SKM-1 (cell line): ENCODE measurements around the gene SPOCD1.

ENCODE experiments used
- DNase-seq: peaks from one replicate; lab custom pipeline; 2025; ENCODE audit not compliant: unreplicated experiment; lab: John Stamatoyannopoulos, UW

The SPOCD1 gene

DNA sequence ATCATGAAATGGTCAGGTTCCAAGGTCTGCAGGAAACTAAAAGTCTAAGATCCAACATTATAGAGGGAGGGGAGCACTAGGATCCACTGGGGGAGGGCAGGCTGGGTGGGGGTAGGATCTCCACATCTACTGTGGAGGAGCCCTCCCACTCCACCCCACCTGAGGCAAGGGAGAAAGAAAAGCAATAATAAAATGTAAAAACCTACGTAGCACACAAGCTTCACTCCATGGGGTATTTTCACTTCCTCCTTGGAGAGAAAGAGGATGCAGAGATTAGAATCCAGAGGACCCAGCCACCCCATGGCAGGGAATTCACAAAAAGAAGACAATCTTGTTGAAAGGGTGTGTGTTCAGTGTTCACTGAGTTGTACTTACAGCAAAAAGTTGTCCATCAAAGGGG lies 14.4 kb downstream of the SPOCD1 start:
- DNase-seq, result no peak

DNA sequence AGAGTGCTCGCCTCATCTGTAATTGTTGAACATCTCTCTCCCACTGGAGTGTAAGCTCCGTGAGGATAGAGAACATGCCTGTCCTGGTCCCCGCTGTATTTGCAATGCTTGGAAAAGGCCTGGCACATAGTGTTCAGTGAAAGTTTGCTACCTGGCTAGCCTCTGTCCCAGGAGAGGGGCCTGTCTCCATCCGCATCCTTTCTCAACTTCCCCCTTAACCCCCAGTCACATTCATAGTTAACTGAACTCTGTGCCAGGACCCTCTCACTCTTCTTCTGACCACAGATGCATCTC lies 15.2 kb downstream of the SPOCD1 start:
- no peak for DNase-seq

DNA sequence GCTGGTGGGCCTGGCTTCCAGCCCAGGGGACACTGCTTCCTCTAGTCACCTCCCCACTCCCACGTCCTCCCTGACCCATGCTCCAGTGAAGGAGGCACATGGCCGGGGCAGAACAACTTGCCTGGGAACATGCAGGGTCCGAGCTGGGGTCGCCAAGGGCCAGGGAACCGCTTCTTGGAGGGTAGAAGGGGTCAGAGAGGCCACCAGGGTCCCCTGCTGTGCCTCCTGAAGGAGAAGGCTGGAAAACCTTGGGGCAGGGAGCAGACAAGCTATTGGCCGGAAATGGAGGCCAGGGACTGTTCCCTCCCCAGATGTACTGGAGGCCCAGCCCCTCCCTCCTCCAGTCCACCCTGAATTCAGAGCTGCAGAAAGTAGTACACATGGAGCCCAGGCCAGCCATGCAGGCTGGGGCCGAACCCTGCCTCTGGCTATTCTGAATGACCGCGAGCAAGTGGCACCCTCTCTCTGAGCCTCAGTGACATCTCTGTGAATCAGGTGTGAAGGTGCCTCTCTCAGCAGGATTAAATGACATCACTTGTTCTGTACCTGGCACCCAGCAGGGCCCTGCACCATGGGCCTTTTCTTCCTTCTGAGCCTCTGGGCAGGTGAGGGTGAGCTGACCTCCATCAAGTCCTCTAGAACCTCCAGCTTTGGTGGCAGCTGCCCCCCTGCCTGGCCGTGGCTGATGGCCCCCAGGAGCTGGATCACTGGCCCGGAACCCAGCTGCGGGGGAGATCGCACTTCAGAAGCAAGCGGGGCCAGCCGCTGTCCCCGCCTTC lies 15.7 kb downstream of the SPOCD1 start:
- DNase-seq, result no peak

DNA sequence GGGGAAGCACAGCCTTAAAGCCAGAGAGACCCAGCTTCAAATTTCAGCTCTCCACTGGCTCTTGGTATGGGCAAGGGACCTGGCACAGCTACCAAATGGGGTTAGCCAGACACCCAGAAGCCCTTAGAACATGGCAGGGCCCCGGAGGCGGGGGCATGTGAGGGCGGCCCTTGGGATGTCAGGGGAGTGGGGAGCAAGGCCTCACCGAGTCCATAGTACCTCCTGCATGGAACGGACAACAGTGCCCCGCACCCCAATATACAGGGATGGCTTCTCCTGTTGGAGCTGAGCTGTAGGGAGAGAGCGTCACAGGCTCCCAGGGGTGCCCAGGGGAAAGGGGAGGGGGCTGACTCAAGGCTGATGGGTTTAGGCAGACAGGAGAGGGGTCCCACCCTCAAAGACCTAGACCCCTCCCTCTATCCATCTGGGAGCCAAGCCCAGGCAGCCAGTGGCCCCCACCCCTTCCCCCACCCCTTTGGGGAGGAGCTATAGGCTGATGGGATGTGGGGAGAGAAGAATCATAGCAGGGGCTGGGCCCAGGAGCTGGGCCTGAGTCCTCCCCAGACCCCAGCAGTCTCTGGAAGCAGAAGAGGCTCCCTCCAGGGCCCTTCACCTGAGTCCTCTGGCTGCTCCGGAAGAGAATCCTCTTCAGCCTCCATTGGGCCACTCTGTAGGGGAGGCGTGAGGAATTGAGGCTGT lies 16.5 kb downstream of the SPOCD1 start:
- DNase-seq, result no peak

DNA sequence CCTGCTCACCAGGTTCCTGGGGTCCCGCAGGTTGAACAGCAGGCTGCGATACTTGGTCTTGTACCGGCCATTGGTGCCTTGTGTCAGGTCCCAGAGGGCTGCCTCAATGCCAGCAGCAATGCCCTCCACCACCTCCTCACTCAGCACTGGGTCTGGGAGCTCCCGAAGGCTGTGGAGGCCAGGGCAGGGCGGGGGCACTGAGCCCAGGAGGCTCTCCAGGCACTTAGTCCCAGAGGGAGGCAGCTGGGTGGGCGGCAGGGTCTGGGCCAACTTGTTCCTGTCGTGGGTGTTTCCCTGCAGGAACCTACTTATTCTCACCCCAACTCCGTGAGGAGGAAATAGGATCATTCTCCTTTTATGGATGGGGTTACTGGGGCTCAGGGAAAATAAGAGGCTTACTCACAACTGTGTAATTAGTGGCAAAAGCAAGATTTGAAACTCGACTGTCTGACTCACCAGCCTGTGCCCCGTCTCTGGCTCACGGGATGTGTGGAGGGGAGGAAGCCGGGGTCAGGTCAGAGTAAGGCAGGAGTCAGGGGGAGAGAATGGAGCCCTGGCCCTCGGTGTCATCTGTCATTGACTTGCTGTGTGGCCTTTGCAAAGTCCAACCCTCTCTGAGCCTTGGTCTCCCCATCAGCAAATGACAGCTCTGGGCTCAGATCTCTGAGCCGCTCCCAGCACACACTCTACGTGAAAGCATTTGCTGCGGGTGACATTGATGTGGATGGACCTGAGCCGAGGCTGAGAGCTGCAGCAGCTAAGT lies 17.2 kb downstream of the SPOCD1 start:
- DNase-seq, result no peak

DNA sequence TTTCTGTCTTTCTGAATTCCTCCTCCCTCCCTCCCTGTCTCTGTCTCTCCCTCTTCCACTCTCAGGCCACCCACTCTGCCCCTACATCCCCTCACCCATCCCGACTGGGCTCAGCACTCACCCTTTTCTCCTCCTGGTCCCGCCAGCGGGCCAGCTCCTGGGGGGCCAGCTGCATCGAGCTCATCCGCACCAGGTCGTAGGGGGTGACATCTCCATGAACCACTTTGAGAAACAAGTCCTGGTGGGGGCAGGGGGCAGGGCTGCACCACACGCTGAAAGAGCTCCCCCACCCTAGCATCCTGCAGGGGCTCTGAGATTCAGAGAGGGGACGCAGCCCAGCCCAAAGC lies 17.8 kb downstream of the SPOCD1 start:
- no peak for DNase-seq

DNA sequence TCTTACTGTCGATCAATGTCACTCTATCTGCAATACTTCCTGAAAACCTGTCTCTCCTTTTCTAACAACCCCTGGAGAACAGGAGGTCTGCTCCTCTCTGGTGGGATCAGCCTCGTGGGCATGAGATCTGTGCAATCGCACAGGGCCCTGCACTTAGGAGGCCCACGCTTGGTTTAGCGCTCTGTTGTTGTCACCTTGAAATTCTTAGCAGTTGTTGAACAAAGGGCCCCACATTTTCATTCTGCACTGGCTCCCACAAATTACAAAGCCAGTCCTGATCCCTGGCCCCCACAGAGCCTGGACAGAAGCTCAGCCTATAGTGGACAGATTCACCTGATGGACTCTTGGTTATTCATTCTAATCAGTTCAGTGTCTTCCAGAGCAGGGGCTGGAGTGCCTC lies 18.6 kb downstream of the SPOCD1 start:
- DNase-seq, result no peak

DNA sequence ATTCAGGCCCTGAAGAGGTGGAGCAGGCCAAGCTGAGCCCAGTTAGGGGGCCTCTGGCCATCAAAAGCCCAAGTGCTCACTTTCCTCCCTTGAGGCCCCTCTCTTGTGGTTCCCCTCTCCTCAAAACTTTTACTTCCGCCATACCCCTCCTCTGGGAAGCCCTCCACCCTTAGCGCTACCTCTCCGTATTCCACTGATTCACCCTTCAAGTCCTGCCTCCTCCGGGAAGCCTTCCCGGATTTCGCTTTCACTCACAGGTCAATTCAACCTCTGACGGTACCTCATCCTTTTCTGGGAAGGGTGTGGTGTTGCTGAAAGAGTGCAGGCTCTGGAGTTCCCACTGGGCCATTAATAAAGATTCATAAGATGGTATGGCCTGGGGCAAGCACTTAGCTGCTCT lies 19.1 kb downstream of the SPOCD1 start:
- DNase-seq, result no peak

DNA sequence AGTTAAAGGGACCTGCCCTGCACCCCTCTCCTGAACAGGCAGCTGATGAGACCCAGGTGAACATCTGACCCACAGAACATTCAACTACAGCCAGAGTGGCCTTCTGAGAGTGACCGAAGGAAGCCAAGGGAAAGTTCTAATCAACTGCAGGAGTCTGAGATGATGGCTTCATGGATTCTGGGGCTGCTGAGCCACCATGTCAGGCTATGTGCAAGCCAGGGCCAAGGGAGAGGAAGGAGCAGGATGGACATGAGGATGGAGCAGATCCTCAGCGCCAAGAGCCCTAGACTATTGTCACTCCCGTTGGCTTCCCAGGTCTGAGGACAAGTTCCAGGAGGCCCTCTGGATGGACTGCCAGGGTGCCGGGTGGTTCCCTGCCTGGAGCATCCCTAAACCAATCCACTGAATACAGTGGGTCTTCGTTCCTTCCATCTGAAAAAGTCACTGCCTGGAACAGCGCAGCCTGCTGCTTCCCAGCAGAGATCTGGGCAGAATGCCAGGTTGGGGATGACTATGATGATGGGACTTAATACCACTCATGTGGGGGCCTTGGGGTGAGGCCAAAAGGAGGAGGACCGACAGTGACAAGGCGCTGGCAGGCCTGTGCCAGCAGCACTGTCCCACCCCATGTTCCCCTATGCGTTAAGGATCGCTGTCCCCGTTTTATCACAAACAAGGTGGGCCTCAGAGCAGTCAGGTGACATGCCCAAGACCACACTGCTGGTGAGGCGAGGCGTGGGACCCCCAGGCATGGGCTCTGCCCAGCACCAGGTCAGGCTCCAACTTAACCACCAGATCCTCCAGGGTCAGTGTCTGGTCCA lies 19.8 kb downstream of the SPOCD1 start:
- no peak for DNase-seq

DNA sequence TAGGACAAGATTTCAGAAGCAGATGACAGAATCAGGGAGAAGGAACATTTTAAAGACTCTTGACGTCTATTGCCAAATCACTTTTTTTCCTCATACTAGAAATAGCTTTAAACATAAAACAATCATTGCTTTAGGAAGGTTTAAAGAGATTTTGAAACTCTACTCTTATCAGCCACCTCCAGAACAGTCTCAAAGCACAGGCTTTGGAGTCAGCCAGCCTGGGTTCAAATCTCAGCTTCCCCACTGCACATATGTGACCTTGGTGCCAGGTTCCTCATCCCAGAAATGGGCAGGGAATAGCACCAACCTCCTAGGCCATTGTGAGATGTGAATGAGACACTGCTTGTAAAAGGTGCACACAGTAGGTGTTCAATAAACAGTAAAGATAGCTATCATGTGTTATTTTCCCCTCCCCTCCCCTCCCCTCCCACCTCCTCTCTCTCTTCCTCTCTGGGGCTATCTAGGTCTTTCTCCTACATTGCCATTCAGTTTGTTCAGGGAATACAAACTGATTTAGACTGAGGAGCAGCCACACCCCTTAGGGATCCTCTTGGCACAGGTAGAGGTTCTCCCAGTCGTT lies 20.6 kb downstream of the SPOCD1 start:
- no peak for DNase-seq

DNA sequence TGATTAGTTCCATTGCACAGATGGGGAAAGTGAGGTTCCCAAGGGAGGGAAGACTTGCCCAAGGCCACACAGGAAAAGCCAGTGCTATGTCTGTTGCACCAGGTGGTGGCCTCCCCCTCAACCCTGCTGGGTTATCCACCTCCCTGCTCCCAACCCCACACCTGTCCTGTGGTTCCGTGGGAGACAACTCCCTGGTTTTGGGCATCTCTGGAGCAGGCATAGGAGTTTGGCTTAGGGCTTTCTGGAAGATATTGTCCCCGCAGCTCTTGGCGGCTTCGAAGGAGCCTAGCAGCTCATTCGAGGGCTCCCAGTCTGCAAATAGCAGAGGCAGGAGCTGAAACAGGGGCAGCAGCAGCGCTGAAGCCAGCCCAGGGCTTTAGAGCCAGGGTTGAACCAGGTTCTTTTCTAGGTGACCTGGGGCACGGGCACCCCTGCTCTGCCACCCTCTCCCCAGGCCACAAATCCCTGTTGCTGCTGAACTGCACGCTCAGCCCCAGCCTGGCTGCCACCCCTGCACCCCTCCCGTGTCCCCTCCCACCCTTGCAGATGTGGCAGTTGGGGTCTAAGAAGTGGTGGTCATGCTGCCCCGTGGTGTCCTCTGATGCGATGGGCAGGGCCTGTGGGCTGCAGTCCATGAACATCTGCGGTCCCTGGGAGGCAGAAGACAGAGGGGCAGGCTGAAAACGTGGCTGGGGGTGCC lies 22.1 kb downstream of the SPOCD1 start:
- no peak for DNase-seq

DNA sequence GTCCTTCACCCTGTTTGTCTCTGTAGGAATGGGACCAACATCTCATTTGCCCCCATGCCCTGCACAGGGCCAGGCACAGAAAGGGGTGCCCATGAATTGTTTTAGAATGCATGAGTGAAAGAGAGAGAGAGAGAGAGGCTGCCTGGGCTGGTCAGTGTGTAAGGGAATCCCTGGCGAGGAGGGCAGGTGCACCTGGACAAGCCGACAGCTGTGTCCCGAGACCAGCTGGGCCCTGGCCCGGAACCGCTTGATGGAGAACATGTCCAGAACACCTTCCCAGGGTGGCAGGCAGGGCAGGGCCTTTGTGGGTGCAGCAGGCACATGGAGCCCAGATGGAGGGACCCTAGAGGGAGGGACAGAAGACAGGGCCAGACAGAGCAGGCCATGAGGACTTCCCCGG lies 22.7 kb downstream of the SPOCD1 start:
- DNase-seq, result no peak

DNA sequence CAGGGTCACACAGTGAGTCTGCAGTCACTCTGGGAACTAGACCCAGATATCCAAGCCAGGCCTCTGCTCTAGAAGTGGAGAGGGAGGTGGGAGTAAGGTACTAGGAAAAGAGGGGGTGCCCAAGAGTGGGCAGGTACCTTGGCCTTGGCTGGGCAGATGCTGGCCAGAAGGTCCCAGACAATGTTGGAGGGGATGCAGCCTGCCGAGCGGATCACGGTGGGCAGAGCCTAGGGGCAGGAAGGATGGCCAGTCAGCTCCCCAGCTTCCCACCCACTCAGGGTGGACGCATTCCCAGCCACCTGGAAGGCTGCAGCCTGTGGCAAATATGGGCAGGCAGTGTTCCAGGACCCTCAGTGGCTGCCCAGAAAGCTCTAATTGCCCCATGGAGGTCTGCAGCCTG lies 23.3 kb downstream of the SPOCD1 start:
- DNase-seq, result no peak

DNA sequence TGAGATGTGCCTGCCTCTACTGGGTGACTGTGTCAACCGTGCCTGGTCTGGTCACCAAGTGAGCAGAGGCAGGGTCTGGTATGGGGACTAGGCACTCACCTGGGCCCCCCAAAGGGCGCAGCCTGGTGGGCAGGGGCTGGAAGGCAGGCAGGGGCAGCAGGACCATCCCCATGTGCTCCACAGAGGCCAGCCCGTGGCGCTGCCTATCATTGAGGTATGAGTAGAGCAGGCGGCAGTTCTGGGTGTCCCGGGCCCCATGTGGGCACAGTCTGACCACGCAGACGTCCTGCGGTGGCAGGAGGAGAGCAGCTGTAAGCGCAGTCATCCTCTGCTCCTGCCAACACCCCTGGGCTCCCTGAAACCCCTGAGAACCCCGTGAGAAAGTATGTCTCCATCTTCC lies 23.7 kb downstream of the SPOCD1 start:
- no peak for DNase-seq

DNA sequence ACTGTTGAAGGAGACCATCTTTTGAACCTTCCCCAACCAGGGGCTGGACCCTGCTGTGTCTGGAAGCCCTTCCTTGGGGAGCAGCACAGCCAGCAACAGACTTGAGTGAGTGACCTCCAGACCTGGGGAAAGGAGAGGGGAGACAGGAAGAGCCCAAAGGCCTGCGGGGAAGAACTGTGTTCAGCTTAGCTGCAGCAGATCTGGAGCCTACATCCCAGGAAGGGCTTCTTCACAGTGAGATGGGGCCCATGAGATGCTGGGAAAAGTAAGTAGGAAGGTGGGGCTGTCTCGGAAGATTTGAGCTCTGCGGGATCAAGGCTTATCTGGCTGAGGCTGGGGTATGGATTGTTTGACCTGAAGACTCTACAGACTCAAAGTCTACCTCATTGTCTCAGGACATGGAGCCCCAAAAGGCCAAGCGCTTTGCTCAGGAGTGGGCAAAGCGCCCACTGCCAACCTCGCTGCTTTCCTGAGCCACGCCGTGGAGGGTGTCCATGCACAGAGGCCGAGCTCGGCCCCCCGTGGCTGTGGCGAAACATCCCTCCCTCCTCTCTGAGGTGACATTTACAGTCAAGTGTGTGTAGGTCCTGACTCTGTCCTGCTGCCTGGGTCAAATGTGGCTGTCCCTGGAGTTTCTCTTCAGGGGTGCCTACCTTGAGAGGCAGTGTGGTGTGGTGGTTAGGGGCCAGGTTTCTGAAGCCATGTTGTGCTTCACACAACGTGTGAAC lies 24.5 kb downstream of the SPOCD1 start:
- no peak for DNase-seq

DNA sequence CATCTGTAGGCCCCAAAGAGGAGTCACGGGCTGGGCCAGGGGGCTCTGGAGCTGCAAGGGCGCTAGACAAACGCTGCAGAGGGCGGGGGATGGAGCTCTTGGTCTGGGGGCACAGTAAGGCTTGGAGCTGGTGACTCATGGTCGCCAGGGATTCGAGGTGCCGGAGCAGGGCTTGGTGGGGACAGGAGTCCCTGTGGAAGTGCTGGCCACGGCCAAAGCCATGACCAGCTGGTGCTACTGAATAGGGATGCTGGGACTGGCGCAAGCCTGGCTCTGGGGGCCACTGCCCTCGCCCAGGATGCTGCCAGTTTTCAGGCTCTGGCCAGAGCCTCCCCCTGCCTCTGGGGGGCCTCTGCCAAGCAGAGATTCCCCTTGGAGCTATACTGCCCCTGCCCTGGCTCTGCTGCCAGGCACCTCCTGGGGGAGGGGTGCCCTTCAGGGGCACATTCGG lies 25.2 kb downstream of the SPOCD1 start:
- no peak for DNase-seq

DNA sequence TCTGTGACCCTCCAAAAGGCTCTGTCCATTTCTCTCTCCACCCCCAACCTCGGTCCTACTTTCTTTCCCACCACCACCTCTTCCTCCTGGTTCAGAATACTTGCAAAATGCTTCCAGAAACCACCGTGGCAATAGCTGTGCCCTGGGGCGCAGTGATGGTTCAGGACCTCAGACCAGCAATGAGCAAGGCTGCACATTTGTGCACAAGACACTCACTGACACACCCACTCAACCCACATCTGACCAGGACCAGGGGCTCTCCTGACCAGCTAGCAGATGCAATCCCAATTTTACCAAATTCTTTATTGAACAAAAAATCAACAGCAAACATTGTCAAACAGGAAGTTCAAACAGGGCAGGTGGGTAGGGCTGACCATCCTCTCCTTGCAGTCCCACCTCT lies 25.7 kb downstream of the SPOCD1 start:
- DNase-seq, result no peak

DNA sequence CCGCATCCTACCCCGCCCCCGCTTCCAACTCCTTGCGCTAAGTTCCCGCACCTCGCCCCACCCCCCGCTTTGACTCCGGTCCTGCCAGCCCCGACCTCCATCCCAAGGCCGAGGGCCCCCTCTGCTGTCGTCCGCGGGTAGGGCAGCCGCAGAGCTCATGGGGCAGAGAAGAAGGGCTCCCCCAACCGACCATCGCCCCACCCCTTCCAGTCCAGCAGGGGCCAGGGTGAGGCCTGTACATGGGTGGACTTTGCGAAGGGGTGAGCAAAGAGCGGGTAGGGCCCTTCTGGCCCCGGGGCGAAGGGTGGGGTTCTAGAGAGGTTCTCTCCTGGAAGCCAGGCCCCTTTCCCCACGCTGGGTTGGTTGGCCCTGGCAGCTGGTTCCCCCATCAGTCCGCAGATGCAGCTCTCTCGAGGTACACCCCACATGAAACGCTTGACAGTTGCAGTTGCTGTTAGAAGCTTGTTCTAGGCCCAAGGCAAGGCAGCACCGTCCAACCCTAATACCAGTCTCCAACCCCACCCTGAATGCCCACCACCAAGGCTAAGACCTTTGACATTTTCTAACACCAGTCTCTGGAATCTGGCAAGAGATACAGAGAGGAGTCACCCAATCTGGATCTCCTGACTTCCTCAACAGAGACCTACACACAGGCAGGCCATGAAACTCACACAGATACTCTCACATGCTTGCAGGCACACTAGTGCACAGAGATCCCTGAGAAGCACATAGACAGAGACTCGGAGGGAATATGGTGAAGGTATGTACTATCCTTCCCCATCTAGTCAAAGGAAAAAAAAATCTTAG lies 26.4 kb downstream of the SPOCD1 start:
- peak; percentile 70 for DNase-seq

DNA sequence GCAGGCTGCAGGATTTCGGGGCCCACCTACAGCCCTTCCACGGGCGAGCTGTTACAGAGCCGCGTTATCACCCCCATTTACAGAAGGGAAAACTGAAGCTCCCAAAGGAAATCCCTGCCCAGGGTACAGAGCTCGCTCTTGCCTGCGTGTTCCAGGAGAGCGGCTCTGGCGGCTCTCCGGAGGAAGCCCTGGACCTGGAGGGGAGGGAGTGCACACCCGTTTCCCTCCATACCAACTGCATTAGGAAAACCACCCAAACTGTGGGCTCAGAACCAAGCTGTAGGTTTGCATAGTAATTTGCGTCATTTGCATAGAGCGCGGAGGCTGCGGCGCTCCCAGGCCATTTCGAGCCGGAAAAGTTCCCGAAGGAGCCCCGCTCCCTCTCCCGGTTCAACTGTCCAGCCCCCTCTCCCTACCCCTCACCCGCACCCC lies 27.0 kb downstream of the SPOCD1 start:
- no peak for DNase-seq
